IMR-90 (cell line): Measurements from ENCODE around the gene FERMT2. TPM values are rescaled to one million over a fixed set of nuclear protein-coding genes. Genes with fewer than 3 reads are reported as not detected.

Experiments used
- ATAC-seq: fragments of 200-7000 bp; cut with Tn5 transposase; 2 replicates; pipeline ENCODE4 v1.9.1; 2020; ENCODE audit warnings: low read depth, mild to moderate bottlenecking, moderate library complexity
- BruUV-seq: library from RNA; stranded (reverse); fragments of 400-500 nt; replicated peaks from 2 replicates; lab custom pipeline; 2021; lab: Mats Ljungman, UMichigan
- CTCF ChIA-PET: fragments of 300-600 bp; formaldehyde crosslinking; extraction: SDS; loops from one replicate; lab custom pipeline; 2021; ENCODE audit warnings: antibody characterized with exemption; lab: Yijun Ruan, JAX
- POLR2A ChIA-PET: fragments of 300-600 bp; sonication (Branson Sonifier 250); formaldehyde crosslinking; loops from one replicate; lab custom pipeline; 2022; ENCODE audit warnings: antibody characterized with exemption; ENCODE audit not compliant: unreplicated experiment; lab: Charles Lee
- DNase-seq: peaks from one replicate; pipeline ENCODE4 v3.0.0; 2013
- H2AFZ ChIP-seq: replicated peaks from 2 replicates; pipeline ENCODE3; 2013; ENCODE audit warnings: low read length, mild to moderate bottlenecking; ENCODE audit not compliant: poor library complexity
- H2AK5ac ChIP-seq: 2 replicates; pipeline ENCODE4 v1.6.1; 2013; ENCODE audit warnings: low read depth, low read length, inconsistent platforms
- H2AK9ac ChIP-seq: replicated peaks from 2 replicates; pipeline ENCODE3; 2013; ENCODE audit warnings: mild to moderate bottlenecking, low read depth, low read length, moderate library complexity; ENCODE audit not compliant: poor library complexity
- H2BK120ac ChIP-seq: 2 replicates; pipeline ENCODE4 v1.6.1; 2013; ENCODE audit warnings: low read depth, low read length, inconsistent platforms
- H2BK15ac ChIP-seq: 3 replicates; pipeline ENCODE4 v1.6.1; 2013; ENCODE audit warnings: low read depth, low read length, inconsistent platforms
- H2BK20ac ChIP-seq: 2 replicates; pipeline ENCODE4 v1.6.1; 2013; ENCODE audit warnings: low read depth, mild to moderate bottlenecking, inconsistent platforms, low read length, moderate library complexity
- H2BK5ac ChIP-seq: 2 replicates; pipeline ENCODE4 v1.6.1; 2013; ENCODE audit warnings: mild to moderate bottlenecking, low read depth, low read length, inconsistent platforms; ENCODE audit not compliant: poor library complexity, severe bottlenecking
- H3K14ac ChIP-seq: replicated peaks from 2 replicates; pipeline ENCODE4 v1.6.1; 2013; ENCODE audit warnings: low read depth, low read length, inconsistent platforms
- H3K18ac ChIP-seq: 2 replicates; pipeline ENCODE4 v1.6.1; 2013; ENCODE audit warnings: low read depth, low read length, control low read depth
- H3K23ac ChIP-seq: 2 replicates; pipeline ENCODE4 v1.6.1; 2013; ENCODE audit warnings: low read depth, low read length, inconsistent platforms
- H3K27ac ChIP-seq: 2 replicates; pipeline ENCODE4 v1.5.1; 2013; ENCODE audit warnings: mild to moderate bottlenecking, control low read depth, low read length; ENCODE audit not compliant: insufficient read depth
- H3K27me3 ChIP-seq: 2 replicates; pipeline ENCODE4 v1.6.1; 2013; ENCODE audit warnings: low read length; ENCODE audit not compliant: control insufficient read depth, insufficient read depth
- H3K36me3 ChIP-seq: 2 replicates; pipeline ENCODE4 v1.6.1; 2013; ENCODE audit warnings: low read length, mixed read lengths; ENCODE audit not compliant: control insufficient read depth, insufficient read depth
- H3K4ac ChIP-seq: 2 replicates; pipeline ENCODE4 v1.6.1; 2013; ENCODE audit warnings: low read depth, low read length, inconsistent platforms
- H3K4me1 ChIP-seq: 2 replicates; pipeline ENCODE4 v1.6.1; 2013; ENCODE audit warnings: low read length, mixed read lengths; ENCODE audit not compliant: control insufficient read depth, insufficient read depth
- H3K4me2 ChIP-seq: 2 replicates; pipeline ENCODE4 v1.6.1; 2013; ENCODE audit warnings: low read depth, mild to moderate bottlenecking, control low read depth, low read length, moderate library complexity
- H3K4me3 ChIP-seq: 2 replicates; pipeline ENCODE4 v1.5.1; 2013; ENCODE audit warnings: low read depth, mild to moderate bottlenecking, control low read depth, low read length, moderate library complexity; ENCODE audit not compliant: insufficient read depth
- H3K56ac ChIP-seq: 2 replicates; pipeline ENCODE4 v1.6.1; 2013; ENCODE audit warnings: low read length, inconsistent platforms; ENCODE audit not compliant: insufficient read depth; ENCODE audit errors: extremely low read depth
- H3K79me1 ChIP-seq, 2 experiments: 2 replicates each; pipeline ENCODE4 v1.6.1; 2013; ENCODE audit warnings: low read length in 2 of 2, inconsistent platforms in 1 of 2, low read depth in 1 of 2
- H3K9ac ChIP-seq: 2 replicates; pipeline ENCODE4 v1.6.1; 2013; ENCODE audit warnings: low read depth, low read length, control low read depth
- H3K9me1 ChIP-seq: 2 replicates; pipeline ENCODE4 v1.6.1; 2013; ENCODE audit warnings: low read length, inconsistent platforms; ENCODE audit not compliant: insufficient read depth
- H3K9me3 ChIP-seq: 2 replicates; pipeline ENCODE4 v1.6.1; 2013; ENCODE audit warnings: low read length; ENCODE audit not compliant: control insufficient read depth, insufficient read depth
- H4K20me1 ChIP-seq: 2 replicates; pipeline ENCODE4 v1.6.1; 2013; ENCODE audit warnings: low read length, inconsistent platforms; ENCODE audit not compliant: insufficient read depth
- H4K5ac ChIP-seq: 2 replicates; pipeline ENCODE4 v1.6.1; 2013; ENCODE audit warnings: mild to moderate bottlenecking, low read depth, low read length, control low read depth
- H4K8ac ChIP-seq, 2 experiments: 2 replicates each; pipeline ENCODE4 v1.6.1; 2013; ENCODE audit warnings: low read depth in 2 of 2, low read length in 2 of 2, control low read depth in 1 of 2, inconsistent platforms in 1 of 2
- H4K91ac ChIP-seq: 2 replicates; pipeline ENCODE4 v1.6.1; 2013; ENCODE audit warnings: low read depth, low read length, inconsistent platforms; ENCODE audit not compliant: insufficient read depth
- BHLHE40 ChIP-seq: fragments of 150-350 bp; IDR thresholded peaks from 2 replicates; pipeline ENCODE4 v1.6.1; 2016; ENCODE audit warnings: mild to moderate bottlenecking, low read depth, low read length
- MAFK ChIP-seq: IDR thresholded peaks from 2 replicates; pipeline ENCODE4 v1.6.1; 2012; ENCODE audit warnings: low read depth, low read length, improper control_type of control experiment
- MXI1 ChIP-seq: IDR thresholded peaks from 2 replicates; pipeline ENCODE4 v1.6.1; 2012; ENCODE audit warnings: low read depth, mild to moderate bottlenecking, low read length, moderate library complexity, borderline replicate concordance
- RAD21 ChIP-seq: IDR thresholded peaks from 2 replicates; pipeline ENCODE4 v1.6.1; 2012; ENCODE audit warnings: low read length, improper control_type of control experiment
- SMC3 ChIP-seq: fragments of 150-350 bp; IDR thresholded peaks from 2 replicates; pipeline ENCODE4 v1.6.1; 2016; ENCODE audit warnings: low read depth, mild to moderate bottlenecking, antibody characterized with exemption, low read length, moderate library complexity
- WGBS, 2 experiments: methylation state at CpG; one replicate each; pipeline versions ENCODE4 v1.1.5 to v1.1.7; 2013; ENCODE audit warnings: missing lambda C conversion rate in 2 of 2; ENCODE audit not compliant: insufficient read length in 1 of 2; ENCODE audit errors: extremely low coverage in 2 of 2; 5-methylcytosine and 5-hydroxymethylcytosine counted together
- dilution Hi-C: fragments of 300-500 bp; cut with HindIII; formaldehyde crosslinking; loops from one replicate; pipeline ENCODE4 v1.14.3; 2018; ENCODE audit warnings: low sequenced_read_pairs; ENCODE audit not compliant: unreplicated experiment
- in situ Hi-C: fragments of 300-500 bp; cut with MboI; formaldehyde crosslinking; loops from 3 replicates; pipeline ENCODE4 v1.14.3; 2019; ENCODE audit warnings: low sequenced_read_pairs, inconsistent platforms, mixed read lengths
- intact Hi-C: fragments of 100-400 bp; cut with micrococcal nuclease; formaldehyde crosslinking; loops from 2 replicates; pipeline ENCODE4 v1.10.0; 2022
- polyA plus RNA-seq, 3 experiments: library from polyadenylated mRNA; depleted of rRNA; stranded (reverse); fragments of >200 nt; gene quantifications; 2 replicates each; pipeline ENCODE4 v1.2.3, GENCODE V29; 2012; ENCODE audit warnings: low replicate concordance in 1 of 3
- total RNA-seq: library from RNA; depleted of rRNA; stranded (reverse); fragments of >200 nt; gene quantifications from 2 replicates; pipeline ENCODE4 v1.2.3, GENCODE V29; 2012
- TF ChIP-seq, protein P1 (sequence below): fragments of 150-350 bp; IDR thresholded peaks from 2 replicates; pipeline ENCODE4 v1.6.1; 2016; ENCODE audit warnings: low read depth, mild to moderate bottlenecking, low read length, moderate library complexity, borderline replicate concordance

FERMT2 gene
- total and polyA plus RNA-seq, 2 of the 4 experiments (the other 2 are of a cell fraction): 131 to 217 TPM

DNA sequence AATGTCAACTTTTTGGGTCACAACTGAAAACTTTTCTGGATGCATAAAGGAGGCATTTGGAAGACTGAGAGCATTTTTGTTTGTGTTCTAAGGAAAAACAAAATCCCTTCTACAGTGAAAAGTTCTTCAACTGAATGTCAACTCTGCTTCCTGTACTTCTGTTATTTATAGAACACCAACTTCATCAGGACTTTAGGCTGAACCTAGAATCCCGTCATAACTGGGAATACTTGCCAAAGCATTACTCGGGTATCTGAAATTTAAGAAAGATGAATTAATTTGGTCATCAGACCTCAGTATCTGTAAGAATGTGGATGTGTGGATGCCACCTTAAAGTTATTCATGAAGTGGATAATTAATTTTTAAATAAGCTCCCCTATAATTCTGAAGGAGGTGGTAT lies 73.2 kb downstream of the FERMT2 start:
- TF ChIP-seq, protein P1, sequence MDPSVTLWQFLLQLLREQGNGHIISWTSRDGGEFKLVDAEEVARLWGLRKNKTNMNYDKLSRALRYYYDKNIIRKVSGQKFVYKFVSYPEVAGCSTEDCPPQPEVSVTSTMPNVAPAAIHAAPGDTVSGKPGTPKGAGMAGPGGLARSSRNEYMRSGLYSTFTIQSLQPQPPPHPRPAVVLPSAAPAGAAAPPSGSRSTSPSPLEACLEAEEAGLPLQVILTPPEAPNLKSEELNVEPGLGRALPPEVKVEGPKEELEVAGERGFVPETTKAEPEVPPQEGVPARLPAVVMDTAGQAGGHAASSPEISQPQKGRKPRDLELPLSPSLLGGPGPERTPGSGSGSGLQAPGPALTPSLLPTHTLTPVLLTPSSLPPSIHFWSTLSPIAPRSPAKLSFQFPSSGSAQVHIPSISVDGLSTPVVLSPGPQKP: no peak
- no peak for TF ChIP-seq BHLHE40
- TF ChIP-seq MXI1: no peak
- no peak for TF ChIP-seq MAFK
- no peak for TF ChIP-seq SMC3
- no peak for TF ChIP-seq RAD21
- H3K18ac ChIP-seq: peak overlapping the region; percentile 59; the same call in 1 of the 2 replicates
- H2BK15ac ChIP-seq: no peak overlapping the region
- no peaks in the 10 kb centered on the region for H3K27me3 ChIP-seq
- peak overlapping the region; percentile 85 for H2BK5ac ChIP-seq
- BruUV-seq: no TSS peak
- H2AFZ ChIP-seq: no peak overlapping the region
- intact Hi-C loops: loop anchor here (5.0 kb wide), 2 partner anchors 45 to 70 kb away; no protein-coding TSS in a partner anchor
- no peak overlapping the region for H2BK20ac ChIP-seq
- H3K27ac ChIP-seq: no peak overlapping the region
- no peak overlapping the region for H2AK5ac ChIP-seq
- H3K9me3 ChIP-seq: no peaks in the 10 kb centered on the region
- H3K79me1 ChIP-seq: peaks cover 20 to 56% of the 10 kb centered on the region in 2 experiments
- no peak overlapping the region for H4K8ac ChIP-seq
- H4K20me1 ChIP-seq: peaks cover 7% of the 10 kb centered on the region; the same call in 1 of the 2 replicates
- H4K91ac ChIP-seq: no peak overlapping the region
- H3K14ac ChIP-seq: no peak overlapping the region
- no peak overlapping the region for H3K4me3 ChIP-seq
- ATAC-seq (no peak), DNase-seq (peak; percentile 72)
- H3K56ac ChIP-seq: no peak overlapping the region
- no peak overlapping the region for H4K5ac ChIP-seq
- dilution Hi-C loops: no loop called here
- no peak overlapping the region for H3K4ac ChIP-seq
- no CpG with 5 or more reads among the region's 2 CpGs for WGBS, 2 experiments
- H3K23ac ChIP-seq: no peak overlapping the region
- H2AK9ac ChIP-seq: no peak overlapping the region
- H3K4me2 ChIP-seq: peak overlapping the region; percentile 51; the same call in 1 of the 2 replicates
- H3K4me1 ChIP-seq: peaks cover 16% of the 10 kb centered on the region
- in situ Hi-C loops: no loop called here
- no peak overlapping the region for H3K9ac ChIP-seq
- H3K36me3 ChIP-seq: peaks cover 35% of the 10 kb centered on the region
- ChIA-PET CTCF (no interaction called here), POLR2A (no interaction called here)
- H3K9me1 ChIP-seq: peaks cover 5% of the 10 kb centered on the region; the same call in 1 of the 2 replicates
- H2BK120ac ChIP-seq: no peak overlapping the region
